Calu3 (cell line): Measurements from ENCODE around the gene SYAP1. TPM values are rescaled to one million over a fixed set of nuclear protein-coding genes. Genes with fewer than 3 reads are reported as not detected.

Experiments used
- BruUV-seq: library from RNA; stranded (reverse); fragments of 400-500 nt; replicated peaks from 2 replicates; lab custom pipeline; 2021; lab: Mats Ljungman, UMichigan
- CTCF ChIA-PET: fragments of 300-600 bp; sonication (Branson Sonifier 250); formaldehyde crosslinking; loops from one replicate; lab custom pipeline; 2022; ENCODE audit warnings: antibody characterized with exemption; lab: Charles Lee
- DNase-seq: peaks from one replicate; pipeline ENCODE4 v3.0.0; 2022
- H3K27ac Mint-ChIP-seq: one replicate; pipeline ENCODE4 v1.8.0; 2022; ENCODE audit warnings: mixed read lengths; ENCODE audit not compliant: unreplicated experiment
- H3K27me3 Mint-ChIP-seq: one replicate; pipeline ENCODE4 v1.8.0; 2022; ENCODE audit warnings: mixed read lengths; ENCODE audit not compliant: unreplicated experiment
- H3K36me3 Mint-ChIP-seq: one replicate; pipeline ENCODE4 v1.8.0; 2022; ENCODE audit warnings: mild to moderate bottlenecking, moderate library complexity, mixed read lengths; ENCODE audit not compliant: insufficient read depth, unreplicated experiment
- H3K4me1 Mint-ChIP-seq: one replicate; pipeline ENCODE4 v1.8.0; 2022; ENCODE audit warnings: mild to moderate bottlenecking, low read depth, mixed read lengths; ENCODE audit not compliant: unreplicated experiment
- H3K4me3 Mint-ChIP-seq: one replicate; pipeline ENCODE4 v1.8.0; 2022; ENCODE audit warnings: mild to moderate bottlenecking, low read depth, moderate library complexity, mixed read lengths; ENCODE audit not compliant: unreplicated experiment
- H3K9me3 Mint-ChIP-seq: one replicate; pipeline ENCODE4 v1.8.0; 2022; ENCODE audit warnings: low read depth, mixed read lengths; ENCODE audit not compliant: unreplicated experiment
- intact Hi-C: fragments of 100-400 bp; cut with micrococcal nuclease; formaldehyde crosslinking; loops from one replicate; pipeline ENCODE4 v1.10.0; 2022; ENCODE audit not compliant: unreplicated experiment
- total RNA-seq: library from RNA; stranded (reverse); gene quantifications from 2 replicates; pipeline ENCODE4 v1.2.3, GENCODE V29; 2022
- TF ChIP-seq, protein P1 (sequence below): fragments of 200-600 bp; IDR thresholded peaks from one replicate; pipeline ENCODE4 v1.8.0; 2022; ENCODE audit warnings: antibody characterized with exemption; ENCODE audit not compliant: unreplicated experiment

Gene SYAP1
- total RNA-seq, 1 experiment from 2014 or later, result 40.7 TPM

DNA sequence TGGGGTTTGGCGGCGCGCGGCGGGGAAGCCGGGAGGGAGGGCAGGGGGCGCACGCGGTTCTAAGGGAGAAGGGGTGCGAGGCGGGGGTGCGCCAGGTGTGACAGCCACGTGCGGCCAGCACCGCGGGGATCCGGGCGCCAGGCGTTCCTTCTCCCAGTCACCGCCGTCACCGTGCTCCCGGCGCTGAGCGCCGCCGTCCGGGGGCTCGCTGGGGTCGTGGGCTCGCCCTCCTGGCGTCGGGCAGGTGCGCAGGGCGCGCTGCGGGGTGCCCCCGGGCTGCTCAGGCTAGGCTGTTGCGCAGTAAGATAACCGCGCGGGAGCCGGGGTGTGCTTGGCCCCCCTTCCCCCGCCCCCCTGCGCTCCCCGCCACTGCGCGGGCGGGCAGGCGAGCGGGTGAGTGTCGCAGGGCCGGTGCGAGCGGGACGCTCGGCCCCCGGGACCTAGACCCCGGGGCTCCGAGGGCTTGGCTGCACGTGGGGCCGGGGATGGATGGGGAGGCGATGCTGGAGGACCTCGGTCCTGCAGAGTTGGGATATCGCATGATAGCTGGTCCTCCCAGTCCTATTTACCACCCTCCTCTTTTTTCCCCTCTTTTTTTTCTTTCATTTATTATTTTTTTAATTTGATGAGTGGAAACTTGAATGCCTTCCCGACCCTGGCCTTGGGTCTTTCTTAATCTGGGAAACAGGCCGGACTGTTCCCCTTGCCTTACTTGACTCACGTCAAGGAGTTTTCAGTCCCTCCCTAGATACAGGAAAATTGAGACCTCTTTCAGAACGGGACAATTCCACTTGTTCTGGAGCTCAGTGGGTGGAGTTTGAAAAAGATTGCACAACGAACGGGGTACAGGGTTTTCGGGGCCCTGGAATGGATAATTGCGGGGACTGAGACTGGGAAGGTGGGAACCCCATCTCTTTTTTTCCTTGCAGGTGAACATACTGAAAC lies 67.7 kb downstream of the SYAP1 start:
- TF ChIP-seq, protein P1, sequence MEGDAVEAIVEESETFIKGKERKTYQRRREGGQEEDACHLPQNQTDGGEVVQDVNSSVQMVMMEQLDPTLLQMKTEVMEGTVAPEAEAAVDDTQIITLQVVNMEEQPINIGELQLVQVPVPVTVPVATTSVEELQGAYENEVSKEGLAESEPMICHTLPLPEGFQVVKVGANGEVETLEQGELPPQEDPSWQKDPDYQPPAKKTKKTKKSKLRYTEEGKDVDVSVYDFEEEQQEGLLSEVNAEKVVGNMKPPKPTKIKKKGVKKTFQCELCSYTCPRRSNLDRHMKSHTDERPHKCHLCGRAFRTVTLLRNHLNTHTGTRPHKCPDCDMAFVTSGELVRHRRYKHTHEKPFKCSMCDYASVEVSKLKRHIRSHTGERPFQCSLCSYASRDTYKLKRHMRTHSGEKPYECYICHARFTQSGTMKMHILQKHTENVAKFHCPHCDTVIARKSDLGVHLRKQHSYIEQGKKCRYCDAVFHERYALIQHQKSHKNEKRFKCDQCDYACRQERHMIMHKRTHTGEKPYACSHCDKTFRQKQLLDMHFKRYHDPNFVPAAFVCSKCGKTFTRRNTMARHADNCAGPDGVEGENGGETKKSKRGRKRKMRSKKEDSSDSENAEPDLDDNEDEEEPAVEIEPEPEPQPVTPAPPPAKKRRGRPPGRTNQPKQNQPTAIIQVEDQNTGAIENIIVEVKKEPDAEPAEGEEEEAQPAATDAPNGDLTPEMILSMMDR, result no peak
- intact Hi-C loops, result no loop called here
- H3K27ac Mint-ChIP-seq, result peak overlapping the region; percentile 88
- H3K4me3 Mint-ChIP-seq, result peak overlapping the region; percentile 99
- CTCF ChIA-PET, result no interaction called here
- peaks cover 14% of the 10 kb centered on the region for H3K4me1 Mint-ChIP-seq
- no TSS peak for BruUV-seq
- H3K27me3 Mint-ChIP-seq, result no peaks in the 10 kb centered on the region
- peak; percentile 21 for DNase-seq
- no peaks in the 10 kb centered on the region for H3K9me3 Mint-ChIP-seq
- H3K36me3 Mint-ChIP-seq, result peaks cover 26% of the 10 kb centered on the region

DNA sequence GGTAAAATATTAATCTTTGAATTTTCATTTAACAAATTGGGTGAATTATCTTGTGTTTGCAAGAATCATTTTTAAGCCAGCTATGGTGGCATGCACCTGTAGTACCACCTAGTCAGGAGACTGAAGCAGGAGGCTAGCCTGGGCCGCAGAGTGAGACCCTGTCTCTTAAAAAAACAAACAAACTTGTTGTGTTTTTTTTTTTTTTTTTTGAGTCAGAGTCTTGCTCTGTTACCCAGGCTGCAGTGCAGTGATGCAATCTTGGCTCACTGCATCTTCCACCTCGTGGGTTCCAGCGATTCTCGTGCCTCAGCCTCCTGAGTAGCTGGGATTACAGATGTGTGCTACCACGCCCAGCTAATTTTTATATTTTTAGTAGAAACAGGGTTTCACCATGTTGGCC lies 69.1 kb downstream of the SYAP1 start:
- TF ChIP-seq, protein P1, result no peak
- no peak for DNase-seq
- Mint-ChIP-seq H3K27ac (no peak overlapping the region), H3K9me3 (no peaks in the 10 kb centered on the region), H3K36me3 (peaks cover 26% of the 10 kb centered on the region), H3K4me1 (peaks cover 14% of the 10 kb centered on the region), H3K27me3 (no peaks in the 10 kb centered on the region), H3K4me3 (no peak overlapping the region)
- intact Hi-C loops, result no loop called here
- BruUV-seq, result no TSS peak
- CTCF ChIA-PET, result no interaction called here

DNA sequence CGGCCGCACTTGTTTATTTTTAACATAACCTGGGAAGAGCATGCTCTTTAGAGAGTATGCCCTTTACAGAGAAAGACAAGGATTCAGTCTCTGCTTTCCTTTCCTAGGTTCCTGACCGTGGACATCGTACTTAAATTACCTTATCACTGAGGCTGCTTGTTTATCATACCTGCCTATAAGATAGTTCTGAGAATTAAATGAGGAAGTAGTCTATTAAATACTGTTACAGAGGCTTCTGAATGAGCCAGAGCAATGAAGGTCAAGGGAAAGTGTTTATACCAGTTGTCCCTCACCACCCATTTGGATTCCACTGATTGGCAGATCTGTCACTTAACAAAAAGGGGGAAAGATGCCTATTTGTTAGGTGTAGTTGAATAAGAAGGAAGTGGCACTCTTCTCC lies 76.9 kb downstream of the SYAP1 start:
- Mint-ChIP-seq H3K27me3 (no peaks in the 10 kb centered on the region), H3K9me3 (no peaks in the 10 kb centered on the region), H3K27ac (no peak overlapping the region), H3K4me3 (no peak overlapping the region), H3K4me1 (no peaks in the 10 kb centered on the region), H3K36me3 (peaks cover 15% of the 10 kb centered on the region)
- intact Hi-C loops, result no loop called here
- no peak for DNase-seq
- CTCF ChIA-PET, result no interaction called here
- TF ChIP-seq, protein P1, result no peak
- BruUV-seq, result no TSS peak

DNA sequence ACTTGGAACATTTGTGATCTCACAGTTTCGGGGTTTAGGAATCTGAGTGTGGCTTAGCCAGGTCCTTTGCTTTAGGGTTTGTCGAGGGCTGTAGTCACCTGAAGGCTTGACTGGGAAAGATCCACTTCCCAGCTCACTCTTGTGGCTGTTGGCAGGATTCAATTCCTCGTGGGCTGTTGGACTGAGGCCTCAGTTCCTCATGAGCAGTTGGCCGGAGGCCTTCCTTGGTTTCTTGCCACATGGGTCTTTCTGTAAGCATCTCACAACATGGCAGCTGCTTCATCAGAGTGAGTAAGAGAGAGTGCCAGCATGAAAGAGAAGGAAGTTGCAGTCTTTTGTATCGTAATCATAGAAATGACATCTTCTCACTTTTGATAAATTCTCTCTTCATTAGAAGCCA lies 77.9 kb downstream of the SYAP1 start:
- intact Hi-C loops, result no loop called here
- CTCF ChIA-PET, result no interaction called here
- H3K36me3 Mint-ChIP-seq, result peaks cover 15% of the 10 kb centered on the region
- TF ChIP-seq, protein P1, result no peak
- no peak overlapping the region for H3K4me3 Mint-ChIP-seq
- no peak overlapping the region for H3K27ac Mint-ChIP-seq
- H3K9me3 Mint-ChIP-seq, result no peaks in the 10 kb centered on the region
- no TSS peak for BruUV-seq
- no peaks in the 10 kb centered on the region for H3K27me3 Mint-ChIP-seq
- no peaks in the 10 kb centered on the region for H3K4me1 Mint-ChIP-seq
- DNase-seq, result no peak
